Eye (tissue), 1 donor: ENCODE measurements around the gene SLX1A.
"Not testable (repeated sequence)": the region's sequence is repeated elsewhere in the genome, so short reads cannot be mapped to it uniquely, and the experiment has no call there.

Source experiments
- DNase-seq: peaks from one replicate; pipeline ENCODE4 v3.0.0-alpha.2; 2015

The SLX1A gene

GRCh38 chr16:30193615-30194014, at the start of gene SLX1A, which contains the start of gene BOLA2B:
TSS of gene SLX1A (plus strand) at chr16:30193875. CDS start at chr16:30194085, 210 bp downstream.
TSS of gene BOLA2B (minus strand) at chr16:30193666. CDS start at chr16:30193595, 71 bp downstream.
- DNase-seq = not testable (repeated sequence)

GRCh38 chr16:30144017-30144416, 49.7 kb upstream of the SLX1A start:
- DNase-seq = no peak

- no peak for DNase-seq
Measured at GRCh38 chr16:30144917-30145316, 48.8 kb upstream of the SLX1A start.

- DNase-seq = no peak
Measured at GRCh38 chr16:30145657-30146056, 48.0 kb upstream of the SLX1A start.

- DNase-seq = no peak
Measured at GRCh38 chr16:30147843-30148510, 45.7 kb upstream of the SLX1A start.

GRCh38 chr16:30149250-30149930, 44.3 kb upstream of the SLX1A start:
- DNase-seq = no peak

- DNase-seq = no peak
Measured at GRCh38 chr16:30151091-30151490, 42.6 kb upstream of the SLX1A start.

GRCh38 chr16:30152517-30152916, 41.2 kb upstream of the SLX1A start:
- DNase-seq = no peak

GRCh38 chr16:30155188-30155587, 38.5 kb upstream of the SLX1A start:
- DNase-seq = no peak

GRCh38 chr16:30157214-30157613, 36.5 kb upstream of the SLX1A start:
- no peak for DNase-seq

GRCh38 chr16:30163538-30163937, 30.1 kb upstream of the SLX1A start:
- DNase-seq = no peak

- no peak for DNase-seq
Measured at GRCh38 chr16:30166202-30166902, 27.3 kb upstream of the SLX1A start.

GRCh38 chr16:30168746-30169145, 24.9 kb upstream of the SLX1A start:
- DNase-seq = not testable (repeated sequence)

- DNase-seq = not testable (repeated sequence)
Measured at GRCh38 chr16:30169416-30169815, 24.3 kb upstream of the SLX1A start.

GRCh38 chr16:30170145-30170544, 23.5 kb upstream of the SLX1A start:
- not testable (repeated sequence) for DNase-seq

GRCh38 chr16:30173054-30173453, 20.6 kb upstream of the SLX1A start:
- no peak for DNase-seq

GRCh38 chr16:30176876-30177275, 16.8 kb upstream of the SLX1A start:
- DNase-seq = not testable (repeated sequence)

GRCh38 chr16:30179195-30179594, 14.5 kb upstream of the SLX1A start:
- DNase-seq = no peak

- DNase-seq = no peak
Measured at GRCh38 chr16:30179931-30180330, 13.7 kb upstream of the SLX1A start.

- DNase-seq = no peak
Measured at GRCh38 chr16:30180741-30181140, 12.9 kb upstream of the SLX1A start.

- DNase-seq = peak; percentile 92
Measured at GRCh38 chr16:30183233-30184095, 10.2 kb upstream of the SLX1A start, which contains the start of gene CORO1A. TSS of gene CORO1A (plus strand) at chr16:30183602. CDS start at chr16:30185210, 1,608 bp downstream.

- DNase-seq = no peak
Measured at GRCh38 chr16:30184096-30184890, 9.4 kb upstream of the SLX1A start.
